GM10266 (cell line): ENCODE data around the gene KIRREL3.

Experiments used
- DNase-seq: peaks from one replicate; pipeline ENCODE4 v3.0.0; 2012; ENCODE audit errors: extremely low spot score
- CTCF ChIP-seq: IDR thresholded peaks from 2 replicates; pipeline ENCODE4 v1.5.1; 2012; ENCODE audit warnings: mild to moderate bottlenecking, low read depth; ENCODE audit not compliant: control insufficient read depth, insufficient read depth; ENCODE audit errors: missing control alignments

The KIRREL3 gene

GRCh38 chr11:126888115-126888712 is 112.4 kb downstream of the KIRREL3 start:
- DNase-seq, result no peak
- no peak for TF ChIP-seq CTCF

GRCh38 chr11:126886636-126887035 is 113.9 kb downstream of the KIRREL3 start:
- no peak for DNase-seq

GRCh38 chr11:126886085-126886484 is 114.5 kb downstream of the KIRREL3 start:
- no peak for DNase-seq
- no peak for TF ChIP-seq CTCF

More at GRCh38 chr11:126886636-126887035, 113.9 kb downstream of the KIRREL3 start:
- TF ChIP-seq CTCF, result no peak

DNA sequence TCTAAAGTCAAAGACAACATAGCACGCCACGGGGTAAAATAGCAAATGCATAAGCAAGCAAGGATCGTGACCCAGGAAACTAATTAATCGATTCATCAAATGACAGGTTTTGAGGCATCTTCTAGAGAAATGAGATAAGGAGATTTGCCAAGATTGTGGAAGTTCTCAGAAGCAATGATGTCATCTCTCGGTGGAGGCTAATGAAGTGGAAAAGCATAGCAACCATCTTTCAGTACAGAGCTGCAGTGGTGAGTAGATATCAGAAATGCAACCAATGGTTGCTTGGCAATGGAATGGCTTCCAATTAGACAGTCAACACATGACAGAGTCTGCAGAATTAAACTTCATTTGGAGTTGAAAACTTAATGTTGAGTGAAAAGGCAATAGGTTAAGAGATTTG is 116.0 kb downstream of the KIRREL3 start:
- no peak for TF ChIP-seq CTCF
- no peak for DNase-seq

DNA sequence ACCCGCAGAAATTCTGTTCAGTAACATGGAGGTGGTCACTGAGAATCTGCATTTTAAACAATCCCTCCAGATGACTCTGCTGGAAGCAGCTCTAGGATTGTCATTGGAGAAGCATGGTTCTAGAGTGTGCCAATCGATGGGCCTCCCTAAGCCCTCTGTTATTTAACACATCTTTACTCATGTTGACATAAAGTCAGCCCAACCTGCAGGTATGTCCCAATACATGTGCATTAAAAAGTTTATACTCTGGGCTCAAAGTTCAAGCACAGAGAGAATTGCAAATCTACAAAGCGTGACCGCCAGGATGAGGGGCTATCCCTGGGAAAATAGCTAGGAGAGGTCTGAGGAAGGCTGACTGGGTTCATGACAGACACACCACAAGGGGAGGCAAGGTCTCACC is 116.4 kb downstream of the KIRREL3 start:
- TF ChIP-seq CTCF, result no peak
- DNase-seq, result no peak

DNA sequence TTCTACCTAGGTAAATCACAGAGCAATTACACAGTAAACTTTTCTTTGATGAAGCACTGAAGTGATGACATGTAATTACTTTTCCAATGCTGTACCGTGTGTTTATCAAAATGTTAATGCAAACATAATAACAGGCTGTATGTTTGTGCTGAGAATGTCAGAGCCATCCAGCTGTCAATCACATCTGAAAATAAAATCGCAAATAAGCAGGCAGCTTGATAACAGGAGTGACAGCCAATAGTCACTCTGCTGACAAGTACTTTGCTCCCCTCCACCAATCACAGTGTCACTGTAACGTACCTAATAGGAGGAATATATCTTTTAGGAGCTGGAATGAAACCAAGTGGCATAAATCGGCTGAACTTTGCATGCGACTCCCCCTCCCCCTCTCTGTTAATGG is 119.7 kb downstream of the KIRREL3 start:
- TF ChIP-seq CTCF, result no peak

GRCh38 chr11:126879516-126879915 is 121.1 kb downstream of the KIRREL3 start:
- no peak for DNase-seq
- TF ChIP-seq CTCF, result no peak

More for the DNA sequence above, 119.7 kb downstream of the KIRREL3 start:
- no peak for DNase-seq
